Suprapubic skin (tissue), 4 donors: ENCODE measurements around the gene ERCC6. TPM values are rescaled to one million over a fixed set of nuclear protein-coding genes. Genes with fewer than 3 reads are reported as not detected.

Source experiments
- DNase-seq, 2 donors: peaks; one replicate each; pipeline ENCODE4 v3.0.0-alpha.2; 2019; ENCODE audit warnings: low spot score in 2 of 2
- H3K27ac ChIP-seq: fragments of 200-600 bp; sonication (generic); one replicate; pipeline ENCODE4 v1.5.1; 2019
- H3K27me3 ChIP-seq: fragments of 200-600 bp; sonication (generic); one replicate; pipeline ENCODE4 v1.5.1; 2019
- H3K36me3 ChIP-seq: fragments of 200-600 bp; sonication (generic); one replicate; pipeline ENCODE4 v1.5.1; 2019
- H3K4me1 ChIP-seq: fragments of 200-600 bp; sonication (generic); one replicate; pipeline ENCODE4 v1.5.1; 2019
- H3K4me3 ChIP-seq: fragments of 200-600 bp; sonication (generic); one replicate; pipeline ENCODE4 v1.5.1; 2019; ENCODE audit warnings: mild to moderate bottlenecking
- H3K9me3 ChIP-seq: fragments of 200-600 bp; sonication (generic); one replicate; pipeline ENCODE4 v1.5.1; 2019
- EP300 ChIP-seq: sonication (generic); formaldehyde crosslinking; IDR thresholded peaks from one replicate; pipeline ENCODE4 v1.6.1; 2017; ENCODE audit warnings: antibody characterized with exemption
- POLR2A ChIP-seq, 2 donors: fragments of 450-650 bp; IDR thresholded peaks; one replicate each; pipeline ENCODE4 v1.6.1; 2017; ENCODE audit warnings: antibody characterized with exemption in 2 of 2, mild to moderate bottlenecking in 2 of 2, moderate library complexity in 2 of 2
- POLR2AphosphoS5 ChIP-seq, 3 donors: sonication (generic); formaldehyde crosslinking; IDR thresholded peaks; one replicate each; pipeline ENCODE4 v1.6.1; 2017; ENCODE audit warnings: antibody characterized with exemption in 3 of 3
- WGBS: methylation state at CpG from one replicate; pipeline ENCODE4 v1.1.5; 2018; 5-methylcytosine and 5-hydroxymethylcytosine counted together
- total RNA-seq, 4 donors: library from RNA; depleted of rRNA; stranded (reverse); fragments of >200 nt; gene quantifications; one replicate each; pipeline ENCODE4 v1.1.0, GENCODE V29; 2016
- TF ChIP-seq, protein P1 (sequence below), 2 donors: fragments of 200-600 bp in 1 of 2; fragments of 450-650 bp in 1 of 2; sonication (generic) in 1 of 2; IDR thresholded peaks; one replicate each; pipeline ENCODE4 v1.5.1; 2016 to 2019; ENCODE audit warnings: antibody characterized with exemption in 2 of 2, mild to moderate bottlenecking in 1 of 2, moderate library complexity in 1 of 2

The ERCC6 gene
- total RNA-seq, 4 donors from 2014 or later, result 20.5 to 37.1 (median 24.4) TPM

DNA sequence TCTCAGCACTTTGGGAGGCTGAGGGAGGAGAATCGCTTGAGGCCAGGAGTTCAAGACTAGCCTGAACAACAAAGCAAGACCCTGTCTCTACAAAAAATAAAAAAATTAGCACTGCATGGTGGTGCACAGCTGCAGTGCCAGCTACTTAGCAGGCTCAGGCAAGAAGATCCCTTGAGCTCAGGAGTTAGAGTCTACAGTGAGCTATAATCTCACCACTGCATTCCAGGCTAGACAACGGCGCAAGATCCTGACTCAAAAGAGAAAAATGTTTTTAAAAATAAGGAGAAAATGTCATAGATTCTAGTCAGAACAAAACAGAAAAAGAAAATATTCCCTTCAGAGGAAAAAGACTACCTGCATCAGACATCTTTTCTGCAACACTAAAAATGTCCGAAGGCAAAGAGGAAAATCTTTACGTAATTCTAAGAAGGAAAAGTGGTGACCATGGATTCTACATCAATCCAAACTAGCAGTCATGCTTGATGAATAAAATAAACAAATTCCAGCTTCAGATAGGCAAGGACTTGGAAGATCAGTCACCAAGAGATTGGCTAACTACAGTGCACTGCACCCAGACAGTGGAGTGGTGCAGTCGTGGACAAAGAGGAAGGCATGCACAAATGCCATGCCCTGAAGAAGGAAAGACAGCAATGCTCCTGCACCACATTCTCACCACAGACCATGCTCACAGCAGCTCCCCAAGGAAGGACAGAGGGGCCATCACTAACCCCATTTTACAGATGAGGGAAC lies 54.3 kb downstream of the ERCC6 start:
- no peak overlapping the region for H3K4me3 ChIP-seq
- 95% methylated on average over 6 of the region's 6 CpGs for WGBS
- no peak for DNase-seq
- peaks cover 37% of the 10 kb centered on the region for H3K36me3 ChIP-seq
- H3K27ac ChIP-seq, result no peak overlapping the region
- no peaks in the 10 kb centered on the region for H3K4me1 ChIP-seq
- no peaks in the 10 kb centered on the region for H3K27me3 ChIP-seq
- H3K9me3 ChIP-seq, result no peaks in the 10 kb centered on the region
- TF ChIP-seq POLR2A (IDR thresholded peaks at IDR 0.05), result no peak
- no peak for TF ChIP-seq POLR2AphosphoS5 (IDR thresholded peaks at IDR 0.05)
- TF ChIP-seq, protein P1, sequence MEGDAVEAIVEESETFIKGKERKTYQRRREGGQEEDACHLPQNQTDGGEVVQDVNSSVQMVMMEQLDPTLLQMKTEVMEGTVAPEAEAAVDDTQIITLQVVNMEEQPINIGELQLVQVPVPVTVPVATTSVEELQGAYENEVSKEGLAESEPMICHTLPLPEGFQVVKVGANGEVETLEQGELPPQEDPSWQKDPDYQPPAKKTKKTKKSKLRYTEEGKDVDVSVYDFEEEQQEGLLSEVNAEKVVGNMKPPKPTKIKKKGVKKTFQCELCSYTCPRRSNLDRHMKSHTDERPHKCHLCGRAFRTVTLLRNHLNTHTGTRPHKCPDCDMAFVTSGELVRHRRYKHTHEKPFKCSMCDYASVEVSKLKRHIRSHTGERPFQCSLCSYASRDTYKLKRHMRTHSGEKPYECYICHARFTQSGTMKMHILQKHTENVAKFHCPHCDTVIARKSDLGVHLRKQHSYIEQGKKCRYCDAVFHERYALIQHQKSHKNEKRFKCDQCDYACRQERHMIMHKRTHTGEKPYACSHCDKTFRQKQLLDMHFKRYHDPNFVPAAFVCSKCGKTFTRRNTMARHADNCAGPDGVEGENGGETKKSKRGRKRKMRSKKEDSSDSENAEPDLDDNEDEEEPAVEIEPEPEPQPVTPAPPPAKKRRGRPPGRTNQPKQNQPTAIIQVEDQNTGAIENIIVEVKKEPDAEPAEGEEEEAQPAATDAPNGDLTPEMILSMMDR (IDR thresholded peaks at IDR 0.05), result no peak
- no peak for TF ChIP-seq EP300

DNA sequence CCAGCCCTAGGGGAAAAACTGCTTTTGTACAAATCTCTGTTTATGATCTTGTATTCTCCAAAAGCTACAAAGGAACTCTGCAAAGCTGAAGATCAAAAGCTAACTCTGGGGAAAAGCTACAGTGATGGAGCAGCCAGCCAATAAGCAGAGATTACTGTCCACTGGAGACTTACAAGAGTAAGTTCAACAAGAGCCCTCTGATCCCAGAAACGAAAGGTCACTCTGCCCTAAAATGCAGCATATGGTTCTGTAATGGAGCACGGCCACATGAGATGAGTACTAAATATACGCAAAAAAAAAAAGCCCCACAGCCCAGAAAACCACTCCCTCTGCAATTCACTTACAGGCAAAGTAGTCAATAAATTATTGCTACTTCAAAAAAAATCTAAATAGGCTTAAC lies 60.1 kb downstream of the ERCC6 start:
- Histone ChIP-seq H3K4me3 (no peak overlapping the region), H3K27ac (no peak overlapping the region), H3K27me3 (no peaks in the 10 kb centered on the region), H3K9me3 (no peaks in the 10 kb centered on the region), H3K4me1 (no peaks in the 10 kb centered on the region), H3K36me3 (peaks cover 80% of the 10 kb centered on the region)
- DNase-seq, result no peak
- TF ChIP-seq POLR2AphosphoS5 (IDR thresholded peaks at IDR 0.05) (no peak), POLR2A (IDR thresholded peaks at IDR 0.05) (no peak), EP300 (no peak)
- TF ChIP-seq, protein P1 (IDR thresholded peaks at IDR 0.05), result no peak
- WGBS, result 85% methylated on average over 3 of the region's 3 CpGs

DNA sequence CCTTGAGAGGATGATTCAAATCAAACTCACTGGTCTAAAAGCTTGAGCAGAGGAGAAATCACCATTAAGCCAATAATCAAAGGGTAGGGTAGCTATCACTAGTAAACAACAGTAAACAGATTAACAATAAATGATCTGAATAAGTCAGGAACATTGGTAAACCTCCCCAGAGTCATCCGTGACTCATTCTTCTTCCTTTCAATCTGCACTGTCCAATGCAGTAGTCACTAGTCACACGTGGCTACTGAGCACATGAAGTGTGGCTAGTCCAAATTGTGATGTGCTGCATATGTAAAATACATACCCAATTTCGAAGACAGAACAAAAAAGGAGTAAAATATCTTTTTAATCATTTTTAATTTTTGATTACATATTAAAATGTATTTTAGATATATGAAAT lies 64.0 kb downstream of the ERCC6 start:
- TF ChIP-seq, protein P1 (IDR thresholded peaks at IDR 0.05), result no peak
- TF ChIP-seq EP300 (no peak), POLR2AphosphoS5 (IDR thresholded peaks at IDR 0.05) (no peak), POLR2A (IDR thresholded peaks at IDR 0.05) (no peak)
- Histone ChIP-seq H3K27me3 (no peaks in the 10 kb centered on the region), H3K27ac (no peak overlapping the region), H3K9me3 (no peaks in the 10 kb centered on the region), H3K4me1 (no peaks in the 10 kb centered on the region), H3K4me3 (no peak overlapping the region), H3K36me3 (peaks cover 88% of the 10 kb centered on the region)
- 86% methylated on average over 3 of the region's 3 CpGs for WGBS
- no peak for DNase-seq

DNA sequence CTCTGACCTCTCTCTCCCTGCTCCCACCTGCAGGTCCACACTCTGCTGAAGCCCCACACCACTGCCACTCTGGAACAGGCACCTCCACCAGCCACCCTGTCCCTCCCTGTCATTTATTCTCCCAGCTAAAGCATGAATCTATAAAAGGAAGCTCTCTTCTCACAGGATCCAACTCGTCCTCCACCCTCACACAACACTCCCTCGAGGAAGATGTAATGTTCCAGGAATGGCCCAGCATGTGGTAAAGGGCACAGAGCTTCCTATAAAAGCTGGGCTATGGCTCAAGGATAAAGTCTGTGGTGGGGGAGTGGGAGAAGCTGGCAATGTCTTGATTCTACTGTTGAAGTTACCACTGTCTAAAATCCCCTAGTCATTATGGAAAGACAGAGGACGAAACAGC lies 67.4 kb downstream of the ERCC6 start:
- no peak for TF ChIP-seq POLR2A (IDR thresholded peaks at IDR 0.05)
- TF ChIP-seq POLR2AphosphoS5 (IDR thresholded peaks at IDR 0.05), result no peak

DNA sequence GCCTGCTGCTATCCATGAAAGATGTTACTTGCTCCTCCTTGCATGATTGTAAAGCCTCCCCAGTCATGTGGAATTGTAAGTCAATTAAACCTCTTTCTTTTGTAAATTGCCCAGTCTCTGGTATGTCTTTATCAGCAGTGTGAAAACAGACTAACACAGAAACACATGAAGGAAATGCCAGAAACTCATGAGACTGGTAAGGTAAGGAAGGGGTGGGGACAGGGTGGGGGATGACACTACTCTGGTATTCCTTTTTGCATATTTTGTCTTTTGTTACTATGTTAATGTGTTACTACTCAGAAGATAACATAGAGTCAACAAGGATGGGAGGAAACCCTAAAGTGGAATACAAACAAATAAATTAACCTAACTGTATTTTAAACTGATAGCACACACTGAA lies 73.2 kb downstream of the ERCC6 start:
- Histone ChIP-seq H3K4me1 (no peaks in the 10 kb centered on the region), H3K36me3 (peaks cover 68% of the 10 kb centered on the region), H3K27ac (no peak overlapping the region), H3K27me3 (no peaks in the 10 kb centered on the region), H3K4me3 (no peak overlapping the region), H3K9me3 (no peaks in the 10 kb centered on the region)
- TF ChIP-seq, protein P1 (IDR thresholded peaks at IDR 0.05), result no peak
- TF ChIP-seq EP300 (no peak), POLR2AphosphoS5 (IDR thresholded peaks at IDR 0.05) (no peak), POLR2A (IDR thresholded peaks at IDR 0.05) (no peak)
- no peak for DNase-seq

More for the DNA sequence above, 67.4 kb downstream of the ERCC6 start:
- no peaks in the 10 kb centered on the region for H3K9me3 ChIP-seq
- 49% methylated on average over 3 of the region's 3 CpGs for WGBS
- H3K36me3 ChIP-seq, result peaks cover 92% of the 10 kb centered on the region
- H3K27ac ChIP-seq, result no peak overlapping the region
- no peak overlapping the region for H3K4me3 ChIP-seq
- no peaks in the 10 kb centered on the region for H3K27me3 ChIP-seq
- no peak for DNase-seq
- no peaks in the 10 kb centered on the region for H3K4me1 ChIP-seq

Other genes with a start within 250 kb of the ERCC6 start
- not detected for gene C10orf71, start 240.0 kb downstream of the ERCC6 start, total RNA-seq
- 1 to 10 TPM in 1 of 4 donors, not detected in 3; 1.2 TPM for gene DRGX, start 143.0 kb downstream of the ERCC6 start, total RNA-seq
- gene SLC18A3, start 71.2 kb upstream of the ERCC6 start, total RNA-seq, result not detected
- gene CHAT, start 74.9 kb upstream of the ERCC6 start, total RNA-seq, result not detected
- gene C10orf53, start 140.5 kb upstream of the ERCC6 start, total RNA-seq, result not detected
- under 1 TPM in 1 of 4 donors, not detected in 3; 0.18 TPM for gene OGDHL, start 223.2 kb upstream of the ERCC6 start, total RNA-seq